Fibroblast of skin of right biceps (primary cell): ENCODE results near the gene ARFRP1.
"Not testable (repeated sequence)": the region's sequence is repeated elsewhere in the genome, so short reads cannot be mapped to it uniquely, and the experiment has no call there.

Source experiments
- DNase-seq: peaks from one replicate; pipeline ENCODE4 v3.0.0-alpha.2; 2013

Gene ARFRP1

DNA sequence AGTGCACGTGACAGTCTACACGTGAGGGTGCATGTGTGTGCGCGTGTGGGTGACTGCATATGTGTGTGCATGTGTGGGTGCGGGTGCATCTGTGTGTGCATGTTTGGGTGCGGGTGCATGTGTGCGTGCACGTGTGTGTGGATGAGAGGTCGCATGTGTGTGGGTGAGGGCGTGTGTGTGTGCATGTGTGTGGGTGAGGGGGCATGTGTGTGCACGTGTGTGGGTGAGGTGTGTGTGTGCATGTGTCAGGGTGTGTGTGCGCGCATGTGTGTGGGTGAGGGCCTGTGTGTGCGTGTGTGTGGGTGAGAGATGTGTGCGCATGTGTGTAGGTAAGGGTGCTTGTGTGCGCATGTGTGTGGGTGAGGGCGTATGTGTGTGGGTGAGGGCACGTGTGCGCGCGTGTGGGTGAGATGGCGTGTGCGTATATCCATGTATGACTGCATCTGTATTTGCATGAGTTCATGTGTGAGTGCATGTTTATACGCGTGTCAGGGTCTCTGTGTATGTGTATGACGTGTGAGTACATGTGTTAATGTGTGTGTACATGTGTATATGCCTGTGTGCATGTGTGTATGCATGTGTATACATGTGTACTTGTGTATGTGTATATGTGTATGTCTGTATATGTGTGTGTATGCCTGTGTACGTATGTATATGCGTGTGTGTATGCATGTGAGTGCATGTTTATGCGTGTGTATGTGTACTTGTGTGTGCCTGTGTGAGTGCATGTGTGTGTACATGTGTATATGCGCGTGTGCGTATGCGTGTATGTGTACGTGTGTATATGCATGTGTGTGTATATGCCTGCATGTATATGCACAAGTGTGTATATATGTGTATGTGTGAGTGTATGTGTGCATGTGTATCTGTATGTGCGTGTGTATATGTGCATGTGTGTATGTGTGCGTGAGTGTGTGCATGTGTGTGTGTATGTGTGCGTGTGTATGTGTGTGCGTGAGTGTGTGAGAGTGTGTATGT lies 24.6 kb upstream of the ARFRP1 start:
- no peak for DNase-seq

DNA sequence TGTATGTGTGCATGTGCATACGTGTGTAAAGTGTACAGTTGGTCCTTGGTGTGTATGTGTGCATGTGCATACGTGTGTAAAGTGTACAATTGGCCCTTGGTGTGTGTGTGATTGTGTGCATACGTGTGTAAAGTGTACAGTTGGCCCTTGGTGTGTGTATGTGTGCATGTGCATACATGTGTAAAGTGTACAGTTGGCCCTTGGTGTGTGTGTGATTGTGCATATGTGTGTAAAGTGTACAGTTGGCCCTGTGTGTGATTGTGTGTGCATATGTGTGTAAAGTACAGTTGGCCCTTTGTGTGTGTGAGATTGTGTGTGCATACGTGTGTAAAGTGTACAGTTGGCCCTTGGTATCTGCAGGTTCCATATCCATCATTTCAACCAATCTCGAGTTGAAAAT lies 23.6 kb upstream of the ARFRP1 start:
- no peak for DNase-seq

DNA sequence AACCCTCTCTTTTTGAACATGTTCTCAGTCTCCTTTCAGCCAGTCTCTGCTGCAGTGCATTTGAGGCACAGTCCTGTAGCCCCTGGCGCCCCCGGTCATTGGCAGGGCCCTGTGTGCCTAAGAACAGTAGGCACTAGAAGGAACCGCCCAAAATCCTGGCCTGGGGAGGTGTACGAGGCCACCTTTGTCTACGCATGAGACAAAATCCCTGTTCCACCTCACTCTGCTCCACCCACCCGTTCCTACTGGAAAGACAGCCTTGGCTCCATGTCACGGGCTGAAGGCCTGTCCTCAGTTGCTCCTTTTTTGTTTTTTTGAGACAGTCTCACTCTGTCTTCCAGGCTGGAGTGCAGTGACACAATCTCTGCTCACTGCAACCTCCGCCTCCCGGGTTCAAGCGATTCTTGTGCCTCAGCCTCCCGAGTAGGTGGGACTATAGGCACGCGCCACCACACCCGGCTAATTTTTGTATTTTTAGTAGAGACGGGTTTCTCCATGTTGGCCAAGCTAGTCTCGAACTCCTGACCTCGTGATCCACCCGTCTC lies 22.5 kb upstream of the ARFRP1 start:
- not testable (repeated sequence) for DNase-seq

DNA sequence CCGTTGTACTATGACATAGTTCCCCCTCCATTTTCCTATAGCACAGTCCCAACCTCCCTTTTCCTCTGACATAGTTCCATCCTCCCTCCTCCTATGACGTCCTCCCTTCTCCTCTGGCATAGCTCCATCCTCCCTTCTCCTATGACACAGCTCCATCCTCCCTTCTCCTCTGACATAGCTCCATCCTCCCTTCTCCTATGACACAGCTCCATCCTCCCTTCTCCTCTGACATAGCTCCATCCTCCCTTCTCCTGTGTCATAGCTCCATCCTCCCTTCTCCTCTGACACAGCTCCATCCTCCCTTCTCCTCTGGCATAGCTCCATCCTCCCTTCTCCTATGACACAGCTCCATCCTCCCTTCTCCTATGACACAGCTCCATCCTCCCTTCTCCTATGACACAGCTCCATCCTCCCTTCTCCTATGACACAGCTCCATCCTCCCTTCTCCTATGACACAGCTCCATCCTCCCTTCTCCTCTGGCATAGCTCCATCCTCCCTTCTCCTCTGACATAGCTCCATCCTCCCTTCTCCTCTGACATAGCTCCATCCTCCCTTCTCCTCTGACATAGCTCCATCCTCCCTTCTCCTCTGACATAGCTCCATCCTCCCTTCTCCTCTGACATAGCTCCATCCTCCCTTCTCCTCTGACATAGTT lies 15.3 kb upstream of the ARFRP1 start:
- DNase-seq = not testable (repeated sequence)

DNA sequence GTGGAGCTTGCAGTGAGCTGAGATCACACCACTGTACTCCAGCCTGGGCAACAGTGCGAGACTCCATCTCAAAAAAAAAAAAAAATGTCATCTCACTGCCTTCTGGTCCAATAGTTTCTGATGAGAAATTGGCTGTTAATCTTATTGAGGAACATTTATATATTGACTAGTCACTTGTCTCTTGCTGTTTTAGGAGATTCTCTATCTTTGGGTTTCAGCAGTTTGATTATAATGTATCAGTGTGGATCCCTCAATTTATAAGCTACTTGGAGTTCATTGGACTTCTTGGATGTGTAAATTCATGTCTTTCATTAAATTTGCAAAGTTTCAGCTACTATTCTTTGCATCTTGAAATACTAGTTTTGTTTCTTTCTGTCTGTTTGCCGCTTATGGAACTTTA lies 11.2 kb upstream of the ARFRP1 start:
- no peak for DNase-seq

DNA sequence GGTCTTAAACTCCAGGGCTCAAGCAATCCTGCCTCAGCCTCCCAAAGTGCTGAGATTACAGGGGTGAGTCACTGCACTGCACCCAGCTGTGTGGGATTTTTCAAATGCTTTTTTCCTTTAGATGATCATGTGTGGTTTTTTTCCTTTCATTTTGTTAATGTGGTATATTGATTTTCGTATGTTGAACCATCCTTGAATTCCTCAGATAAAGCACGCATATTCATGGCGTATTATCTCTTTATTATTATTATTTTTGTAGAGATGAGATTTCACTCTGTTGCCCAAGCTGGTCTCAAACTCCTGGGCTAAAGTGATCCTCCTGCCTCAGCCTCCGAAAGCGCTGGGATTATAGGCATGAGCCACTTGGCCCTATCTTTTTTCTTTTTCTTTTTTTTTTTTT lies 7.1 kb upstream of the ARFRP1 start:
- DNase-seq = no peak

DNA sequence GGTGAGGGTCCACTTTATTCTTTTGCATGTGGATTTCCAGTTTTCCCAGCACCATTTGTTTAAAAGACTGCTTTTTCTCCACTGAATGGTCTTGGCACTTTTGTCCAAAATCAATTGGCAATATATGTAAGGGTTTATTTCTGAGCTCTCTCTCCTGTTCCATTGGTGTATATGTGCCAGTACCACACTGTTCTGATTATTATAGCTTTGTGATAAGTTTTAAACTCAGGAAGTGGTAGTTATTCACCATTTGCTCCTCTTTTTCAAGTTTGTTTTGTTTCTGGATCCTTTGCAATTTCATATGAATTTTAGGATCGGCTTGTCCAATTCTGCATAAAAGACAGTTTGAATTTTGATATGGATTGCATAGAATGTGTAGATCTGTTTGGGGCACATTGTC lies 4.4 kb upstream of the ARFRP1 start:
- no peak for DNase-seq

DNA sequence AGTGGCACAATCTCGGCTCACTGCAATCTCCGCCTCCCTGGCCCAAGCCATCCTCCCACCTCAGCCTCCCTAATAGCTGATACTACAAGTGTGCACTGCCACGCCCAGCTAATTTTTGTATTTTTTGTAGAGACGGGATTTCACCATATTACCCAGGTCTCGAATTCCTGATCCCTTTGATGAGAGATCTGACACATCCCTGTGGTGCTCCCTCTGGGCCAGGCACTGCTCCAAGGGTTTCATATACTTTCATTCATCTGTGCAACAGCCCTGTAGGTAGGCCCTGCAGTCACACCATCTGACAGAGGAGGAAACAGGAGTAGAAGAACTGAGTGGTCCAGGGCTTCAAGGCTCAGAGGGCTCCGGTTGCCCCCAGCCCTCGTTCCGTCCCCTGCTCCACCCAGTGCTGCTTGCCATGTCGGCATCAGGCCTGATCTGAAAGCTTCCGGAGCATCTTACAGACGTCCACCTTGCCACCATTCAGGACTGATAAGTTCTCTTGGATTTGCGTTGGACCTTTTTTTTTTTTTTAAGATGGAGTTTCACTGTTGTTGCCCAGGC lies 3.4 kb upstream of the ARFRP1 start:
- no peak for DNase-seq

DNA sequence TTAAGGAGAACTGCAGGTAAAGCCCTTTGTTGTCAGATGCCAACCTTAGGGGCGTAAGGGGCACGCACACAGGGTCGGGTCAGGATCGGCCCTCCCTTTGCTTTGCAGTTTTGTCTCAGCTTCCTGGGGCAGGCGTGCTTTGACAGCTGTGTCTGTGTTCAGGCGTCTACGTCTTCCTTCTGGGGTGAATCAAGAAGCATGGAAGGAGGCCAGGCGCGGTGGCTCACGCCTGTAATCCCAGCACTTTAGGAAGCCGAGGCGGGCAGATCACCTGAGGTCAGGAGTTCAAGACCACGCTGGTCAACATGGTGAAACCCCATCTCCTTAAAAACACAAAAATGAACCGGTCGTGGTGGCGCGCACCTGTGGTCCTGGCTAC lies 1.4 kb upstream of the ARFRP1 start:
- no peak for DNase-seq

DNA sequence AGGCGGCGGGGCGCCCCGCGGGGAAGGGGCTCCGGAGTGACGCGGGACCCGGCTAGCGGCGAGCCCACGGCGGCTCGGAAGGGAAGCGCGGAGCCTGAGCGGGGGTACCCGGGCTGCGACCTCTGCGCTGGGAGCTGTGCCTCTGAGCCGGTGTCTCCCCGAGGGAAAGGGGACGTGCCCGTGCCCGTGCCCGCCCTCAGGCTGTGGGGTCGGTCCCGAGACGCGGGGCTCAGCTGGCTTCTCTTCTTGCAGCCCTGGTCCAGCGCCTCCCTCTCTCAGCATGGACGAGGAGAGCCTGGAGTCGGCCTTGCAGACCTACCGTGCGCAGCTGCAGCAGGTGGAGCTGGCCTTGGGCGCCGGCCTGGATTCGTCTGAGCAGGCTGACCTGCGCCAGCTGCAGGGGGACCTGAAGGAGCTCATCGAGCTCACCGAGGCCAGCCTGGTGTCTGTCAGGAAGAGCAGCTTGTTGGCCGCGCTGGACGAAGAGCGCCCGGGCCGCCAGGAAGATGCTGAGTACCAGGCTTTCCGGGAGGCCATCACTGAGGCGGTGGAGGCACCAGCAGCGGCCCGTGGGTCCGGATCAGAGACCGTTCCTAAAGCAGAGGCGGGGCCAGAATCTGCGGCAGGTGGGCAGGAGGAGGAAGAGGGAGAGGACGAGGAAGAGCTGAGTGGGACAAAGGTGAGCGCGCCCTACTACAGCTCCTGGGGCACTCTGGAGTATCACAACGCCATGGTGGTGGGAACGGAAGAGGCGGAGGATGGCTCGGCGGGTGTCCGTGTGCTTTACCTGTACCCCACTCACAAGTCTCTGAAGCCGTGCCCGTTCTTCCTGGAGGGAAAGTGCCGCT lies 749 bp upstream of the ARFRP1 start:
- no peak for DNase-seq

DNA sequence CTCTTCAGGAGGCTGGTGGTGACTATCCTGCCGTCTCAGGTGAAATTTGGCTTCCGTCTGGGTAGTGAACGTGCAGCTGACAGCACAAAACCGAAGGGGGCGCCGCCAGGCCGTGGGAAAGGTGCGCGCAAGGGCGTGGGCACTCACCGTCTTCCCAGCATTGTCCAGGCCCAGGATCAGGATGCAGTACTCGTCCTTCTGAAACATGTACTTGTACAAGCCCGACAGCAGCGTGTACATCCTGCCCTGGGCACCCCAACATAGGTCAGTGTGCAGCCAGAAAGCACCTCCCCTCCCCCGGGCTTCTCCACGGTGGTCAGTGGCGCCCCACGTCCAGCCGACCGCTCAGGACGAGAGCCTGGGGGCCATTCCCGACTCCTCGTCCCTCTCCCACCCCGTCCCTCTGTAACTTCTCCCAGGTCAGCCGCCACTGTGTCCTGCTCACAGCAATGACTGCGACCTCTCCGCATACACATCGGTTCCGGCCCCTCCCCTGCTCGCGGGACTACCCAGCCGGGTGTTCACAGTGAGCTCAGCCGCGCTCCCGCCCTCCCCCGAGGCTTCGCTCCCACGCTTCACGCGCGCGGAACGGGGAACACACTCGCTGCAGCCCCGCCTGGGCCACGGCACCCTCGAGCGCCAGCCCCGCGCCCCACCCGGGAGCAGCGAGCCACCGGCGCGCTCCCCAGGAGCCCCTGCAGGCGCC lies 771 bp downstream of the ARFRP1 start:
- no peak for DNase-seq

DNA sequence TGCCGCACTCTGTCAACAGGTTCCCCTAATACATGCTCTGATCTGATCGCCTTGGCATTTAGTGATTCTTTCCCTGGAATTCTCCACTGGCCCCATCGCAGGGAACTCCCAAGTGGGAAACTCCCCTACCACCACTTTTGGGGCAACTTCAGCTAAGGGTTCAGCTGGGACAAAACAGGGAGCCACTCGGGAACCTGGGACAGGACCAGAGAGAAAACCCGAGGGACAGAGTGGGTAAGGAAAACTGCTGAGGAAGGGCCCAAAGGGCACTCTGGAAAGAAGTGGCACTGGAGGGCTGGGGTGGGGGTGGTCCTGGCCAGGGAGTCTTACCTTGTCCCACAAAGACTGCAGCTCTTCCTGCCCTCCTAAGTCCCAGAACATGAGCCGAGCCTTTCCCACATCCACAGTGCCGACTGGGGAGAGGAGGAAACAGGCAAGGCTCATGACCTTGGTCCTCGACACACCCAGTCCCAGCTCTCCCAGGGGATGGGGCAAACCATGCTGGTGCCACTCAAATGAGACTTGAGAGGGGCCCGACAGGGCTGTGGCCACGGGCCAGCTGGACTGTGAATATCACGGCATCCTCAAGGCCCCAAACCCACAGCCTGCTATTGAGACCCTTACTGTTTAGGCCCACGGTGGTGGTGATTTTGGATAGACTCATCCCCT lies 1.6 kb downstream of the ARFRP1 start:
- DNase-seq = no peak

DNA sequence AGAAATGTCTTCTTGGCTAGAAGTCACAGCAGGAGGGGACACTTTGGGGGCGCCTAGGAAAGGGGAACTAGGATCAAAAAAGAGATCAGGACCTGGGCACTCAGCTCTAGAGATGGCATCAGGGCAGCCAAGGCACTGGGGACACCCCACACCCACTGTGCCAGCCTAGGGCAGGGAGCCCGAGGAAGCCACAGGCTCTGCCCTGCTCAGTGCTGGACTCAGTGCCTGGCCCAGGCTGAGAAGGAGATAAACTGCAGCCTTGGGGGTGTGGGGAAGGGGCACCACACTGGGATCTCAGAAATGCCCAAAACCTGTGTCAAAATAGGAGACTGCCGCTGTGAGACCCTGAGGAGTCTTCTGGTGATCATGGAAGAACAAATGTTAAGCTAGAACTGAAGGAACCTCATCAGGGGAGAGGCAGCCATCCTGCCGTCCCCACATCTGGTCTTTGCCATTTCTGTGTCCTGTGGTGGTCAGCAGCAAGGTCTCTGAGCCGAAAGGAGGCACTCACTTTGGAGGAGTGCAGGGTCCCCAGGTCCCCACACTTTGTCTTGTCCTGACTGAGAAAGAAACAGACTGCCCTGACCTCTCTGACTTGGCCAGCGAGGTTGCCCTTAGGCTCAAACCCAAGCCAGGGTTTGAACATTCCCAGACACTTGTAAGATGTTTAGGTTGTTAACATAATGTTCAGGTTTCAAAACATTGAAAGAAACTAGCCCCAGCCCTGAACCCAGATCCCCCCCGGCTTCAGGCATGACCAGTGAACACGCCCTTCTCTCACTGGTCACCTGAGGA lies 2.3 kb downstream of the ARFRP1 start:
- DNase-seq = no peak

DNA sequence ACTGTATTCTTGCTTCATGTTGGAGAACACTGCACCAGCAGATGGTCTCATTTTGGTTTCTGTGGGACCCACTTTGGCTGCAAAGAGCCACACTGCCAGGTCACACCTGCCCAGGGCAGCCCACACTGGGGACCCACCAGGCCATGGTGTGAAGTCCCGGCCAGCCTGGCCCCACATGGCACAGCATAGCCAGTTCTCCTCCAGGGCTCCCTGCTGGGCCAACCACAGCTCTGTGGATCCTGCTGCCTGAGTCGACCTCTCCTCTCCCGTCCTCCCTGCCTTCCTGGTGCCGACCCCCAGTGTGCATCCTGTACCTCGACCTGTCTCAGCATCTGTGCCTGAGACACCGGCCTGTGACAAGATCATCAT lies 3.0 kb downstream of the ARFRP1 start:
- no peak for DNase-seq

DNA sequence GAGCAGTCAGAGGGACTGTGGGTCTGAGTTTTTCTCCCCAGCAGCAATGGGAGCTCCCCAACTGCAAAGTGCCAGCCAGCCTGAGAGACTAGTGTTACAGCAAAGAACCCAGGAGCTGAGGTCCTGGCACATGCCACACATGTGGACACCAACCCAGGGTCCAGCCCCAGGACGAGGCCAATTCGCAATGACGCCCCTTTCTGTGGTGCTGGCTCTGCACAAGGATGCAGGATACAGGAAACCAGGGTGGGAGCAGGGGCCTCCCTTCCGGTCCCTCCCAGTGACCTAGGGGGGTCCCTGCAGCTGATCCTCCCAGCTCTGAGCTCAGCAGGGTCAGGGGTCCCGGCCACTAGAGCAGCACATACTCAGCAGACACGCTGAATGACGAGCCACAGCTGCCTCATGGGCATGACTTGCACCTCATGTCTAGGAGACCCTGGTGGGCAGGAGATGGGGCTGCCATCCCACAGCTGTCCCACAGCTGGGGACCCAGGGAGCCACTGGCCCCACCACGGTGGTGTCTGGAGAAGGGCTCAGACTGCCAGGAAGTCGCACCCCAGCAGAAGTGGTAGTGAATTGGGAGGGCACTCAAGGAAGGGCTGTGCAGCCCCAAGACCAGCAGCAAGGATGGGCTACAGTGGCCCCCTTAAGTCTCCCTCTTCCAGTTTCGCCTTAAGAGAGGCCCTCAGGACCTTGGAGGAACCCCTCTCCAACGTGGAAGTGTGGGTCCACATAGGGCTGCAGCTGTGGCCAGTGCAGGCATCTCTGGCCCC lies 3.6 kb downstream of the ARFRP1 start:
- no peak for DNase-seq

DNA sequence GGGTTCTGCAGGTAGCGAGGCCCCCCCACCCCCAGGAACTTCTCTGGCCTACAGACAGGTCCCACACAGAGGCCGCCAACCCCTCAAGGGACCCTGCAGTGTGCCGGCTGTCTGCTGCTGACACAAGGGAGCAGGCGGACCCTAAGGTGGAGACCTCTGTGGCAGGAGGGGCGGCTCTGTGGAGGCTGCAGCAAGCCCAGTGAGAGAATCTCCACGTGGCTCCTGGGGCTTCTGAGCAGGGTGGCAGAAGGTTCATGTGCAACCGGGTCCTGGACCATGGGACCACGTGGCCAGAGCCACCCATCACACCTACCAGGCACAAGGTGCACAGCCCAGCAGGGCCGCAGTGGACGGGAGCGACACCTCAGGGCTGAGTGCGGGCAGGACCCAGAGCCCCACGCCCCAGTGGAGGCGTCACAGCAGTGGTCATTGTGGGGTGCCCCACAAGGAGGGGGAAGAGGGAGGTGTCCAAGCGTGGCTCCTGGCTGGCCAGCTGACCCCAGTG lies 4.3 kb downstream of the ARFRP1 start:
- DNase-seq = no peak

DNA sequence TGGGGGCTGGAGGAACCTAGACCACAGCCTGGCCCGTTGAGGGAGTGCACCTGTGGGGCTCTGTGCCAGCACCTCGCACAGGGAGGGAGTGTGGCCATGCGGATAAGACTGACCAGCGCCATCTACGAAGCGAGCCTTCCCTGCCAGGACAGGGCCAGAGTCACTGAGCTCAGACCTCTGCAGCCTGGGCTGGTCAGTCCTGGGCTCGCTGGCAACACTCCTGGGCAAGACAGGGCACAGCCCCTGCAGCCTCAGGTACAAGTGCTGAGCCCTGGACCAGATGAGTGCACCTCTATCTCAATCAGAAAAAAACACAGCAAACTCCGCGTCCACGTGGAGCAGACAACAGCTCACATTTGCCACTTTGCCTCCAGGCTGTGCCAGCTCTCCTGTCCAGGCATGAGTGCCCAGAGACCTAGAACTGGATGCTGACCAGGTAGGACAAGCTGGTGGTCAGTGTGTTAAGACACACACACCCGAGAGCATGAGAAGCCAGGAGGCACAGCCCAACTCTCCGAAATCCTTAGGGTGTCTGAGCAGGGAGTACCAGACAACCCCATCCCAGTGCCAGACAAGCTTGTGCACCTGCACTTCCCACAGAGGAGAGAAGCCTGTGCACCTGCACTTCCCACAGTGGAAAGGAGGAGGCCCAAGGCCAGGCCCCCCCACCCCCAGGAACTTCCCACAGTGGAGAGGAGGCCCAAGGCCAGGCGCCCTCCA lies 4.9 kb downstream of the ARFRP1 start:
- DNase-seq = no peak

DNA sequence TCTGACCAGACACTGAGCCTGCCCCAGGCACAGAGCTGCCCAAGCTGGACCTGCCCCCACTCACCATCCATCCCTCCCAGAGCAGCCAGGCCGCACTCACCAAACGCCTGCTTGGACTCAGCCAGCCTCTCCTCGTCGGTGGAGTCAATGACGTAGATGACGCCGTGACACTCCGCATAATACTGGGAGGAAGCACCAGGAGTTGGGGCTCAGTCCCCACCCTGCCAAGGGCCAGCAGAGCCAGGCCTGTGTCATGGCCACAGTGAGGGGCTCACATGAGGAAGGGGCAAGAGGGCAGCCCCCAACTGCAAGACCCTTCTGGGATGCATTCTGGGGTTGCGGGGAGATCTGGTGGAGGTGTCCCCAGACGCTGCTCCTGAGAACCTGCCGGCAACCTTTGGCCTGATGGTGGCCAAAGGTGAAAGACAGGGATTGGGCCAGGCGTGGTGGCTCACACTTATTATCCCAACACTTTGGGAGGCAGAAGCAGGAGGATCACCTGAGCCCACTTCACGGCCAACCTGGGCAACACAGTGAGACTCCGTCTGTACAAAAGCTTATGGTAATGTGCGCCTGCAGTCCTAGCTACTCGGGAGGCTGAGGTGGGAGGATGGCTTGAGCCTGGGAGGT lies 5.6 kb downstream of the ARFRP1 start:
- no peak for DNase-seq
